22Rv1 (cell line): ENCODE measurements around the gene WWC2.

Experiments used
- H3K27ac ChIP-seq: fragments of 450-650 bp; 2 replicates; pipeline ENCODE4 v1.5.1; 2017
- ZFX ChIP-seq: fragments of 450-650 bp; IDR thresholded peaks from 2 replicates; pipeline ENCODE4 v1.6.1; 2017; ENCODE audit warnings: antibody characterized with exemption, borderline replicate concordance
- TF ChIP-seq, protein P1 (sequence below): fragments of 450-650 bp; IDR thresholded peaks from 2 replicates; pipeline ENCODE4 v1.5.1; 2017; ENCODE audit warnings: mild to moderate bottlenecking

The WWC2 gene

DNA sequence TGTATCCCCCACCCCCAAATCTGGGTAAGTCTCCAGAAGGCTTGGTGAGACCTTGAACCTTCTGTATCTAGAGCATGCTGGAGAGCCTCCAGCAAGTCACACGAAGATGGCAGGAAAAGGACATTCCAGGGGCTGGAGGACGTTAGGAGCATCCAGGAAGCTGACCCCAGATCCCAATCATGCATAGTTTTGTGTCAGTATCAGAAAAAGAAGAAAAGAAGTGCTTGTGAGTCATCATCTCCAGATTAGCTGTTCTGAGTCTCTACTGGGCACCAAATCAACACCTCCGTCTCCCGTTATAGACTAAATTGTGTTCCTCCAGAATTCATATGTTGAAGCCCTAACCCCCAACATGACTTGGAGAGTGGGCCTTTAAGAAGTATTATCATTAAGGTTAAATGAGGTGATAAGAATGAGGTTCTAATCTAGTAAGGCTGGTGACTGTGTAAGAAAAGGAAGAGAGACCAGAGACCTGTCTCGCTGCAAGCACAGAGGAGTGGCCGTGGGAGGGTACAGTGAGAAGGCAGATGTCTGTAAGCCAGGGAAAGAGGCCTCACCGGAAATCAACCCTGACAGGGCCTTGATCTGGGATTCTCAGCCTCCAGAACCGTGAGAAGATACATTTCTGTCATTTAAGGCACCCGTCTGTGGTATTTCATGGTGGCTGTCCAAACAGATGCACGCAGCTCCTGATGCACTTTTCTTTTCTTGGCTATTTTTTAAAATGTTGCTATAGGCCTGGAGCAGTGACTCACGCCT, 261.3 kb downstream of the WWC2 start:
- no peak overlapping the region for H3K27ac ChIP-seq
- no peak for TF ChIP-seq ZFX
- TF ChIP-seq, protein P1, sequence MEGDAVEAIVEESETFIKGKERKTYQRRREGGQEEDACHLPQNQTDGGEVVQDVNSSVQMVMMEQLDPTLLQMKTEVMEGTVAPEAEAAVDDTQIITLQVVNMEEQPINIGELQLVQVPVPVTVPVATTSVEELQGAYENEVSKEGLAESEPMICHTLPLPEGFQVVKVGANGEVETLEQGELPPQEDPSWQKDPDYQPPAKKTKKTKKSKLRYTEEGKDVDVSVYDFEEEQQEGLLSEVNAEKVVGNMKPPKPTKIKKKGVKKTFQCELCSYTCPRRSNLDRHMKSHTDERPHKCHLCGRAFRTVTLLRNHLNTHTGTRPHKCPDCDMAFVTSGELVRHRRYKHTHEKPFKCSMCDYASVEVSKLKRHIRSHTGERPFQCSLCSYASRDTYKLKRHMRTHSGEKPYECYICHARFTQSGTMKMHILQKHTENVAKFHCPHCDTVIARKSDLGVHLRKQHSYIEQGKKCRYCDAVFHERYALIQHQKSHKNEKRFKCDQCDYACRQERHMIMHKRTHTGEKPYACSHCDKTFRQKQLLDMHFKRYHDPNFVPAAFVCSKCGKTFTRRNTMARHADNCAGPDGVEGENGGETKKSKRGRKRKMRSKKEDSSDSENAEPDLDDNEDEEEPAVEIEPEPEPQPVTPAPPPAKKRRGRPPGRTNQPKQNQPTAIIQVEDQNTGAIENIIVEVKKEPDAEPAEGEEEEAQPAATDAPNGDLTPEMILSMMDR: no peak

DNA sequence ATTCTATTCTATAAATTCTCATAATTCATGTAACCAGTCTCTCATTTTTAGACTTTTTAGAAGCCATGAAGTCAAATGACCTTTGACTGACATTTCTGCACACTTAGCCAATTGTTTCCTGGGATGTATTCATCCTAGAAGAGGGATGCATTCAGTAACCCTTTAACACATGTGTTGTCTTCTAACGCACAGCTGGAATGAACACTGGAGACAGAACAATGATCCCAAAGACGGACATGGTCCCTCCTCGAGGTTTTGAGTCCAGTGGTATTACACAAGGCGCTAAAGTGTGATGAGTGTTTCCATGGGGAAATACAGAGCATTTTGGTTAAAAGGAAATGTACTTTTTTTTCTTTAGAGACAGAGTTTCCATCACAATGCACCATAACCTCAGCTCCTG, 263.0 kb downstream of the WWC2 start:
- TF ChIP-seq, protein P1: no peak
- TF ChIP-seq ZFX: no peak

DNA sequence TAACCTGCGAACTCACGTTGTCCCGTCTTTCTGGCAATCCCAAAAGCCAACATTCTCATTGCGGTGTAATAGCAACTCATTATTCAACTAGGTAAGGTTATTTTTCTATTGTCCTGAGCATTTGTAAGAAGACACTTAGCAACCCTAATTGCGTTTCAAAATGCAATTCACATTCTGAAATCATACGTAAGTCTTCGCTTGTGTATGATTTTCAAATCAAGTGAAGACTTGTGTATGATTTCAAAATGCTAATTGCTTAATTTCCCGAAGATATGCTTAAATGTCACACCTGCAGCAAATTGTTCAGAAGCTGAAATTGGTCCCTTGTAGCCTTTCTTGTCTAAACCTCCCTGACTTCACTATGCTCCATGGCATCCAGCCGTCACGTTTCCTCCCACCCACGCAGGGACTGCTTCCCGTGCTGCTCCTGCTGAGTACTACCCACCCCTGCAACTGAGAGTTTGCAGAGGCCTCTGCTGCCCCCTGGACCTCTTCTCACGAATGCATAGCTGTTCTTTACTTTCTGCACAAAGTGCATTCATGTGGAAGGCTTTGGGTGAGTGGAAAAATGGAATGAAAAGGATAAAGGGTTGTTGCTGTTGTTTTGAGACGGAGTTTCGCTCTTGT, 264.0 kb downstream of the WWC2 start:
- H3K27ac ChIP-seq: no peak overlapping the region

More for the DNA sequence above, 263.0 kb downstream of the WWC2 start:
- H3K27ac ChIP-seq: no peak overlapping the region

DNA sequence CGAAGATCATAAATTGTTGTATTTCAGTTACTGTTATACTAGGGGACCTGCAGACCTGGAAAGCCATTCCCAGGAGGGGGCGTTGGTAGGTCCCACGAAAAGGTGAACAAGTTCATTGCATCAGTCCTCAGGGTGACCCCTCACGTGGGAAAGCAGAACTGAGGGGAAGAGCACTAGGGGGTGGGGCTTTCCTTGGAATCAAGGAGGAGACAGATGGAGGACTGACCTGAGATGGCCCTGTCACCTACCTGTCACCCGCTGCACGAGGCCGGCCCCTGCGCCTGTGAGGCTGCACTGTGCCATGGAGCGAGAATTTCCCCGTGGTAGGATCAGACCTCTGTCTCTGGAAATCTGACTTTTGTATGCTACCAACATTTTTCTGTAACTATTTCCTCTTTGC, 265.0 kb downstream of the WWC2 start:
- H3K27ac ChIP-seq: no peak overlapping the region
- no peak for TF ChIP-seq ZFX
- TF ChIP-seq, protein P1: no peak

More for the DNA sequence above, 264.0 kb downstream of the WWC2 start:
- TF ChIP-seq ZFX: no peak
- TF ChIP-seq, protein P1: no peak

DNA sequence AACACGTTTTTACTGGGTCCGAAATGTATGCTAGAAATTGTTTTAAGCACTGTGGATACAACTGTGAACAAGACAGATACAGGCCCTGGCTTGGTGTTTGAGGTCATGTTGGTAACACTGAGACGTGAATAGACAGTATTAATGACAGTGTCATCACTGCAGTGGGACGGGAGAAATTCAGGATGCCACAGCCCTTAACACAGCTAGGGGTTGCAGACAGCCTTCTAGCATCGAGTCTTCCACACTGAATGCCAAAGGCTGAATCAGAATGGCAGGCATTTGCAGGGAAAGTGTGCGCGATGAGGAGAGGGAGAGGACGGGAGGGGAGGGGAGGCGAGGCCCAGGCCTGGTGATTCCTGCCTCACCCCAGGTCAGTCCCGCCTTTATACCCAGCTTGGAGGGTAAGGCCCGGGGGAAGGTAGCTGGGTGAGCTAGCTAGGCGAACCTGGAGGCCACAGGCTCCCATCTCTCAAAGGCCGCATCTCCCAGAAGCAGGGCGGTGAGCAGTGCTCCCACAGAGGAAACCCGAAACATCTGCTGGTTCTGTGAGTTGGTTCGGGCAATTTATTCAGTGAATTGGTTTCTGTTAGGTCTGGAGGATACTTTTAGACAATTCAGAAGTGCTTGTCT, 267.3 kb downstream of the WWC2 start:
- H3K27ac ChIP-seq: no peak overlapping the region
- no peak for TF ChIP-seq ZFX
- TF ChIP-seq, protein P1: no peak

DNA sequence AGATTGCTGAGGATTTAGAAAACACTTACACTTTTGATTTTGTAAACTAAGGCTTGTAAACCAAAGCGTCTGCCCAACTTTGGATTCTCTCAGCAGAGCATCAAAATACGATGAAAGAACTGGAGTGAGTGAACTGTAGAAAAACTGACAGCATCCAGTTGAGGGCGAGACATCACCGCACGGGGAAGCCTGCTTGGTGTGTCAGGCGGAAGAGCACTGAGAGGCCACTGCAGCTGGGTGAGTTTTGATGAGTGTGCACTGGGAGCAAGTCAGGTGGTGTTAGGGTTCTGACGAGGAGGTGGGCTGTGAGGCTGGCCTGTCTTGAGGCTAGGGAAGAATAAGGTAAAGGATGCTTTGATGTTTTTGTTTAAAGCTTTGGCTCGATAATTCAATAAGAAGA, 270.0 kb downstream of the WWC2 start:
- no peak overlapping the region for H3K27ac ChIP-seq
- TF ChIP-seq, protein P1: no peak
- no peak for TF ChIP-seq ZFX
